ENCODE results near the gene XRCC4.
"Not testable (repeated sequence)": the region's sequence is repeated elsewhere in the genome, so short reads cannot be mapped to it uniquely, and the experiment has no call there.

Gene XRCC4

DNA sequence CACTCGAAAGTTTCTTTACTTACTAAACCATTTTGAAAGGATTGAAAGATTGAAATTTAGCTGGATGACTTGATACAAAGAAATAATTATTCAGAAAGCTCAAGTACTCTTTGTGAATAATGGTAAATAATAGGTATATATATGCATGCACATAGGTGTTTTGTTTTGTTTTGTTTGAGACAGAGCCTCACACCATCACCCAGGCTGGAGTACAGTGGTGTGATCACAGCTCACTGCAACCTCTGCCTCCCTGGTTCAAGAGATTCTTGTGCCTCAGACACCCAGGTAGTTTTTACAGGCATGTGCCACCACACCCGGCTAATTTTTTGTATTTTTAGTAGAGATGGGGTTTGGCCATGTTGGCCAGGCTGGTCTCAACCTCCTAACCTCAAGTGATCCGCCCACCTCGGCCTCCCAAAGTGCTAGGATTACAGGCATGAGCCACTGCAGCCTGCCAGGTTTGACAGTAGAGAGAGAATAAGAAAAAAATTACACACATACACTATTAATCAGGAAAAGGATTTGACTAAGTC, 278.2 kb downstream of the XRCC4 start:
- DNase-seq, result not testable (repeated sequence)

DNA sequence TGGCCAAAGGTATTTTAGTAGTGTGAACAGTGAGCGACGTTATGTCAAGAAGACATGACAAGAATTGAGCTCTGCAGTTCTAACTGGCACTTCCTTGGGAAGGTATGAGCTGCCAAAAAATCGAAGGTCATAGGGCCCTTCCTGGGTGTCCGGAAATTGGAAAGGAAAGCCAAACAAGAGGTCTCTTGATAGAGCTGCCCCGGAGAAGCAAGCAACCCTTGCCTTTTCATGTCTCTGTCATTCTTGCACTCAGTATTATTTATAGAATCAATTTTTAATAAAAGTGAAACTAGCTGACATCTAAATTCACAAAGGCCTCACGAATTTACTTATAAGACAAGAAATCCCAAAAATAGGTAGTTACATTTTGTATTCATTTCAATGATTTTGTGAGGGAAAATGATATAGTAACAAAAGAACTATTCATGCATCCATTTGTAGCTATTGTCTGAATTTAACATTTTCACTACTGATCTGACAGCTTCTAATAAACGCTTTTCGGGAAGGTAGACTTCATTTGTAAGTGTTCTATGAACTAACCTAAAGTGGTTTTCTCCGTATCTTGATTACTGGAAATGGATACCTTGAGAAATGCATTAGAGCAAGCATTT, 280.4 kb downstream of the XRCC4 start:
- no peak for DNase-seq

DNA sequence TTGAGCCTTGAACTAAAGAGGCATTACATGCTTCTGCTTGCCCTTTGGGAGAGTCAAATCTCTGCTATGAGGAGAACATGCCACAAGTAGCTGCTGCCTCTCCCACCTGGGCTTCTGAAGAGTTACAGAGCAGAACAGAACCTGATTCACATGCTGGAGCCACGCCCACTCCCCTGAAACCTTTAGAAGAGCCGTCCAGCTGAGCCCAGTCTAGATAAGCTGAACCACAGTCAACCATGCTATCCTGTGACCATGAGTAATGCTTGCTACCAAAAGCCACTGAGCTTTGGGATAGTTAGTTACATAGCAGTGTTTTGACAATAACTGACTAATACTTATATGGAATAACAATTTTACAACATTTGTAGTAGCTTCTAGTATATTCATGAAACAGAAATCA, 283.2 kb downstream of the XRCC4 start:
- no peak for DNase-seq

DNA sequence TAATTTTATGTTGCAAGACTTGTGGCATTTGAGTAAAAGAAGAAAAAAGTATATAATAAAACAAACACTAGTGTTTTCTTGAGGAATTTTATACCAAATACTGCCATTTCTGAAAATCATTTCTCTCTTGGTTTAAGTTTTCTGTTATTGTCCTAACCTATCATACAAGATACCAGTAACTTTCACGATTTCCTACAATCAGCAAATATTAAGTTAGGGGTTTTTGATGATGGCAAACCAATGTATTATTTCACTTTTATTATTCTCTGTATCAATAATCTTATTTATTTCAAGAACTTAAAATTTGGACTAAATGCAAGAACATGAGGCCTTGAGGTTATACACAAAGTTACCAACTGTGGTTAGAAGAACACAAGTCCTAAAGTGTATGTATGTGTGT, 285.2 kb downstream of the XRCC4 start:
- no peak for DNase-seq

DNA sequence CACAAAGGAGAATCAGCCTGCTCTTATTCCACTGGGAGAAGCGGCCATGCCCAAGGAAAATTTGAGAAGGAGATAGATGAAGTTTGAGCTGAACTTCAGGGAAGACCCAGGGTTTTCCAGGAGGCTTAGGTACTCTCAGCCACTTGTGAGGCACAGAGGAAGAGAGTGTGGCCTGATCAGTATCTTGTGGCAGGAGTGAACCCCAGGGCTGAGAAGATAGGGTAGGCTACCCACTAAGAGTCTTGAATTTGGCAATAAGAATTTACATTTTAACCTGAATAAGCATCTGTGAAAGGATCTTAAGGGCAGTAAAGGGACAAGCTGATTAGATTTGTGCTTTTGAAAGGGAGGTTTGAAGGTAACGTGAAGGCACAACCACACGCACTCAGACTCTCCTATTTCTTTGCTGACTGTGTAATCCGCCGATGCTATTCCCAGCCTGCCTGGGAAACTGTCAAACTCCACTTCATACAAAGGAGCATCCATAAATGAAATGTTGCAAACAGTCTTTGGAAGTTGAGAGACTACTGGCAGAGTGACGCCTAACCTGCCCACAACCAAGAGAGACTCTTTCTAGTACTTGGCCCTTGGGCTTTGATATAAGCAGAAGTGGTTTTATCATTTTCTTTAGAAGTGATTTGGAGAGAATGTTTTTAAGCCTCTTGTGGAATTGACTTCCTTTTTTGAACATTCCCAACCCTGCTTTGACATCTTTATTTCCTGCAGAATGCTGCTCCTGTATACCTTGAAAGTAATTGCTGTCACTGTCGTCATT, 286.0 kb downstream of the XRCC4 start:
- no peak for DNase-seq

DNA sequence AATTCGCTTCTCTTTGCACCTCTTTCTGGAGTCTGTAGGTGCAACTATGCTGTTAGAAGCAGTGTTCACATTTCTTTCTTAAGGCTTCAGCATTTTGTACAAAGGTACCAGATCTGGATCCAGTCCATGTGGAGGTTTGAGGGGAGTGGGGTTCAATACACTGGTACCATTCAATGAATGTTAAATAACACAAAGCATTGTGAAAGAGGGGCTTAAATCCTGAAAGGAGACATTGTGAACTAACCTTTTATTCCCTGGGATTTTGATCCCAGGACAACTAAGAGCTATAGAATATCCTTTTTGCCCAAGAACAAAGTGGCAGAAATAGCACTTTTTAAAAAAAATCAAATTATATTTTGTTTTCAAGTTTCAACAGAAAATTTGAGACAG, 286.5 kb downstream of the XRCC4 start:
- DNase-seq, result no peak

DNA sequence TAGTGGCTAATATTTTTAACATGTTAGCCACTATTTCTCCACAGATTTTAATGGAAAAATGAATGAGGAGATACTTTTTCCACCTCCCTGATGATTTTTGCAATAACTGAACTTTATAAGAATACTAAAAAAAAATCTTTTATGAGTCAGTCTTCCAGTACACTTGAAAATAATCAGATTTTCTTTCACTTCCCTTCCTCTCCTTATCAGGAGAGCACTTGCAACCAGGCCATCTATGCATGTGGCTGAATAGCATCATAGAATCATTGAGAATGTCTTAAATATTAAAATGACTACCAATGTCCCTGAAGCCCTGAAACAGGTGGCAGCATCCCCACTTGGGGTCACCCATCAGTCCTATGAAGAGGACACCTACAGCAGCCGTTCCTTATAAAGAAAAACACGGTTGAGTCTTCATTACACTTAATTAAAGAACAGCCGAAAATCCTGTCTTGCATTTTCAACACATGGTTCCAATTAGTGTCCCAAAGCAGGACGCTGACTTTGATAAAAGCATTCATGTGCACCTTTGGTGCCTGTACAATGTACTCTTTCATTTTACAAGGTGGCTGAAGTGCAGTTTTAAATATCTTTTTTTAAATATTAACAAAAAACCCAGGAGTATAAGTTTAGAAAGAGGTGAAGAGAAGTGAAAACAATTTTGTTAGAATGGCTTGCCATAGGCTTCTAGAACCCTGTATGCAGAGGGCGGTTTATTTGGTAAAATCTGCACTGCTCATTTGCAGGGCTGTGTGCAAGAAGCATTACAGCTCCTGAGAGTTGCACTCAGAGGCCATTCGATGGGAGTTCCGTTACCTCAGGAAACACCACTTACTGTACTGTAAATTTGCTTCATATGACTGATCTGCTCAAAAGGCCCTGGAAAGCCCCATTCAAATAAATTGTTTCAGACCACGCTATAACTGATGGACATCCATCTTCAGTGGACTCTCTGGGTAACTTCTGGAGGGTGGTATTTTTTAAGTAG, 287.3 kb downstream of the XRCC4 start:
- no peak for DNase-seq

DNA sequence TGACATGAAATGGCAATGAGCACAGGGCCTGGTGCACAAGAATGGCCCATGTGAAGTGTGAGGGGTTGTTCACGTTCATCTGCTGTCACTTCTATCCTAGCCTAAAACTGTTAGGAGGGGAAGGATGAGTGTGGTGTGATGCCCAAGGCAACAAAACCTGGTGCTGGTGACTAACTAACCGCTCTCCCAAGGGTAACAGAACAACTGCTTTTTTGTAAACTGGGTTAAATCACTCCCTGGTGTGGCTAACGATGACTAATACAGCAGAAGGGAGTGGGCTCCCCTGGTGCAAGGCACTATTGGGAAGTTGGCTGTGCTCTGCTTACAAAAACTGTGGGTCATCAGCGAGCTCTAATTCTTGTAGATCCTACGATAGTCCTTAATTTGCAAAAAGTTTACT, 291.0 kb downstream of the XRCC4 start:
- DNase-seq, result no peak

DNA sequence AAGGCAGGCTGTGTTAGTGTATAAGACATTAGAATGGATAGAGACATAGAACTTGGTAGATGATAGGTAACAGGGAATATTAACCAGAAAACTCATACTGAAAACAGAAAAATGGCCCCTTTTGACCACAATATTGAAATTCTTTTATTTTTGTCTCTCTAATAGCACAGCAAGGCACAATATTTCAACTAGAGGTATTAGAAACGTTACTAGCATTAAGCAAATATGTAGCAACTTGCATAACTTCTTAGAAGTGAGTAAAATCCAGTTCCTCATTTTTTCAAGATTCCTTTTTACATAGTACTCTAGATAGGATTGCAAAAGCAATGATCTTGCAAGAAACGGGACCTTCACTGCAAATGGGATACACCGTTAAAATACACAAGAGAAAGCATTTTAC, 291.5 kb downstream of the XRCC4 start:
- no peak for DNase-seq

DNA sequence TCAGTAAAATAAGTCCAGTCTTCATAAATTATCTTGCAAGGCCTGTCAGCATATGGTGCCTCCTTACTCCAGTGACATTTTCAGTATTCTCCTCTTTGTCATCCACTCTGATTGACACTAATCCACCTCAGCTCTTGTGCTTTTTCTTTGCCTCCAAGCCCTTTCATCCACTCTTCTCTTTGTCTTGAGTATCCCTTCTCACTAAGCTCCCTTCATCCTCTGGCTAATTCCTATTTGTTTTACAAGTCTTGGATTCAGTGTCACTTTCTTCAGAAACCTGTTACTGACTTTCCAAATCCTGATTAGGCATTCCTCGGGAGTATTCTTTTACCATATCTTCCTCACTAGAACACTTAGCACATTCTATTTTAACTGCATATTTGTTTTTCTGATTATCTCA, 293.6 kb downstream of the XRCC4 start:
- DNase-seq, result no peak

DNA sequence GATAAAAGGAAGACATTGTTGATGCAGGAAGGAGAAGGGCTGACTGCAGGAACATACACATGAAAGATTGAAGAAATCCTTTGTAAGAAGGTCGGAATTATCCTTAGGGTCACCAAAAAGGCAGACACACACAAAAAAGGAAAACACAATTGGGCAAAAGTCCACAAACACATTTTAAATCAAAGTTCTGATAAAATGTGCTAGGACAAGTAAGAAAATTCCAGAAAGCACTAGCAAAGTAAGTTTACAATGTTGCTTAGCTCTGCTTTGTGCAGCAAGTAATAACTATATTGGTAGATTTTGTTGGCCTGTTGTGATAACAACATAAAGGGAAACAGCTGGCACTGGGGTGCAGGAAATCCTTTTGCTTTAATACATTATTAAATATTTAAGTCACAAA, 294.4 kb downstream of the XRCC4 start:
- DNase-seq, result no peak

DNA sequence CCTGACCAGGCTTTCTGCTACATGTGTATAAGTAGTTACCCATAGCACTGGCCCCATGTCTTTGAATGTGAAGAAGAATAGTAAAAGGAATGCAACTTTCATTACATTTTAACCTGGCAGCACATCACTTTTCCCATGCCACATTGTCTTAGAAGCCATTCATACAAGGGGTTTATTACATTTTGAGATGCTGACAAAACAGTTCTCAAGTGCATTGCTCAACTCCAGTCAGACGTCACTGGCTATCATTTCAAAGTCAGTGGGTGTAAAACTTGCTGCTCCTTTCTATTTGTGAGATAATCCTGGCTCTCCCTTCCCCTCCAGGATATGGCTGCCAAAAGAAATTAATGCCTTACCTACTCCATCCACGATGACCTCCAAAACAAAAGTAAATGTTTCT, 297.2 kb downstream of the XRCC4 start:
- DNase-seq, result no peak

DNA sequence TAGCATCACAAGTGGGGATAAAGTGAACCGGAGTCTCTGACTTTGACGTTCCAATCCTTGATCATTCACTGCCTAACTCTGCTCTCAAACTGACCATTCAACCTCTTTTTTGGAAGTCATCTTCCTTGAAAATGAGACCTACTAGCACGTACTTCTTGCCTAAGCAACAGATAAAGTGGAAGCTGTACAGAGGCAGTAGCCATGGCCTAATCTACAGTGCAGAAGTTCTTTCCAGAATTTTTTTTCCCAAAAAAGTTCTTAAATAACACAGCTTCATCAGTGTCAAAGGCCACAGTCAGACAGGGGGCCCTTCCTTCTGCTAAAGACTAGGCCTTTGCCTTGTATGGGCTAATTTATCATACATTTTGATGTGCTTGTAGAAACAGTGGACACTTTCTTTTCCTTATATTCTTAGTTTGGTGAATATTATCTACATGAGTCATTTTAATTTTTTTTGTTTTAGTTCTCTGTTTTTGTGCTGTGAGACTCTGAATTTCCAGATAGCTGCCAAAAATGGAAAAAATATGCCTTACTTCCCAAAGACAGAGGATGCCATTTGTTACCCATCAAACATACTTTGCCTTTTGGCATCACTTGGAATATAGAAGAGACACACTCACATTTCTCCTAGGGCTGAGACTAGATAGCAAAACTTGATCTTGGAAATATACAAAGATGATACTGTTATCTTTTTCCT, 297.9 kb downstream of the XRCC4 start:
- DNase-seq, result no peak

DNA sequence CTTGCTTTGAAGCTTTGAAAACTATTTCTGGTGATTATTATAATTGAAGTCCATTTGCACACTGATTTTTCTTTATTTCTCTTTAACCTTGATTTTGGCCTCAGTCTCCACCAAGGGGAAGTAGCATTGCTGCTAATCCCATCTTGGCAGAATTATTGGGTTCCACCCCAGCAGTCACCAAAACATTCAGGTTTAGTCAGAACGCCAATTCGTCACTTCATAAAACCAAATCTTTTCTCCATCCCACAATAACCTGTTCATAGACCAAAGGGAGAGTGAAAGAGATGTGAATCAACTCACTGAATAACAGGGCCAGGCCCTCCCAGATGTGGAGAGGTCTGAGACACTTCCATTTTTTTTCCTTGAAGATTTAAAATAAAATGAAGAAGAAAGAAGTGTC, 299.1 kb downstream of the XRCC4 start:
- DNase-seq, result no peak

DNA sequence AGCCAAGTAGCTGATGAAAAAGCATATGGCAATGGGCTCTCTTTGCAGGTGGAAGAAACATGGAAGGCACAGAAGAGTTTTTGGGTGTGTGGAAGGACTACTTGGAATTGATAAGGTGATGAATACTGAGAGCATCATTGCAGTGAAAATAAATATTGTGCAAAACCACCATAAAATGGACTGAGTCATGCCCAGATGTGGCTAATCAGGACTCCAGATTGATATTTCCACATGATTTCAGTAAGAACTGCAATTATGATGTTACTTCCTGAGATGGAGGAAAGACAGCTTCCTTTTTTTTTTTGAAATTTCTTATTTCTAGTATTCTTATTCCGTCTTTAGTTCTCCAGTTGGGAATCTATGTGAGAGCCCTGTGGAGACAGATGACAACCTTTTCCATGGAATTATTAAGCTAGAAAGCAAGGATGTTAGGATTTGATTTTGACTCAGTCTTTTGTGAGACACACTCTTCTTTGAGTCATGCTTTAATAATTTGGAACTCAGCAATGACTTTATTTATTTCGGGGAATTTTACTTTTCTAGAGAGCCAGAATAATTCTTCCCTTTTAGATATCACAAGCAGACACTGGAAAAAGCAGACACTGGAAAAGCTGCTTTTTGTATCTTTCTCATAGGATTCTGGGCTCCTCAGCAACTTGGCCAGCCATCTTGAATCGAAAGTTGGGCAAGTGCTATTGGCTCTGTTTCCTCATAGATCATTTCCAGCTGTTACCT, 300.0 kb downstream of the XRCC4 start:
- no peak for DNase-seq

DNA sequence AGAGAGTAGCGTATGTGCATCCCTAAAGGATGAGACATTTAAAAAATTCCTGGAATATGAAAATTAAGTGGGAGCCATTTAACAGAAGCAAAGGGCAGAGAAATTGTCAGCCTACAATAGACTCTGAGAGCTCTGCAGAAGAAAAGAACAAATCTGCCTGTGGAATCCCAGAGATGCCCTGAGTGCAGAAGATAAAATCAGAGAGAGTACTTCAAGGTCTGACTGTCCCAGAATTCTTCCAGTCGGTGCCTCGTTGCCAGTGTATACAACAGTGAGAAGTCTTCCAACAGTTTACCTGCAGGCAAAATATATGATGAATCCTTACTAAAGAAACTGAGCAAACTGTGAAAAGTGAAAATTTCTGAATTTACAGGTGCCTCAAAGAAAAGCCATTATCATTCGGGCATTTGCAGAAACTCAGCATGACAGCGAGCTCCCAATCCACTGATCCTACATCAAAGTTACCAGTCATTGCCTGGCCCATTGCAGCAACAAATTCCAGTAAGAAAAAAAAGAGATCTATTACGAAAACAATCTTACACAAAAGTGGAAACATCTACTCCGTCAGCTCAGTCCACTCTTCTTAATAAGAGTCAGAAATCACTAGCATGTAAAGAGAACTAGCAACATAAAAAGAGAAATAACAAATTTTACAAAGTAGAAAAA, 301.4 kb downstream of the XRCC4 start:
- no peak for DNase-seq

DNA sequence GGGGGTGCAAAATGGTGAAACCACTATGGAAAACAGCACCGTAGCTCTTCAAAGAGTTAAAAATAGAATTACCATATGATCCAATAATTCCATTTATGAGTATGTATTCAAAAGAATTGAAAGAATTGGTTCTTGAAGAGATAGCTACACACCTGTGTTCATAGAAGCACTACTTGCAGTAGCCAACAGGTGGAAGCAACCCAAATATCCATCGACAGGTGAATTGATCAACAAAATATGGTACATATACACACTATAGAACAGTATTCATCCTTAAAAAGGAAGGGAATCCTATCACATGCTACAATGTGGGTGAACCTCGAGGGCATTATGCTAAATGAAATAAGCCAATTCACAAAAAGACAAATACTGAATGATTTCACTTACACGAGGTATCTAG, 308.5 kb downstream of the XRCC4 start:
- no peak for DNase-seq

DNA sequence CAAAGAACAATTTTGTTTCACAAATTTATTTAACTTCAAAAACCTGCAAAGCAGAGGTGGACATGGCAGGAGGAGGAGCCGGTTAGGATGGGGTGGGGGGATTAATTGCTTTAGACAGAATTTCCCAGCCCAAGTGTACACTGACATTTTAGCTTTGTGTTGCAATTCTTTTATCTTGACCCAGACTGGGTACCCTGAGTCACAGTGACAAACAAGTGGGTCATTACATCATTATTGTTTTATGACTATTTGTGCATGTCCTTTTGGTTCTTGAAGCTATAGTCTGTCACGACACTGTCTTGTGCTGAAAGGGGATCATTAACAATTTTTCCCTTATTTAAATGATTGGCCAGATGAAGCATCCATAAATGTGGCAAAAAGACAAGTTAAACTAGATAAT, 309.7 kb downstream of the XRCC4 start:
- no peak for DNase-seq

DNA sequence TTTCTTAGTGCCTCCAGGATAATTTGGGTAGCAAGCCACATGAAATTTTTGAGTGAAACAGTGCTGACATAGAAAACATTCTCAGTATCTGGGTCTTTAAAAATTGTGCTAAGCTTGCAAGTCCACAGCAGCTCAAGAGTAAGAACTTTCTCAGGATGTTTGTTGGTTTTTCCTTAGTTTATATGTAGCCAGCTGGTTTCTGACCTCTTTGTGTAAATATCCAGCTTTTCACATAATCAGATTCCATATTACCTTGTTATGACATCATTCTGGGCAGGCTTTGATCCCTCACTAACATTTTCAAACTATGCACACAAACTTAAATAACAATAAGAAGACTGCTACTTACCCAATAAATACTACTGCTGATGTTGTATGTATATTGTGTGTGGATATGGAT, 311.3 kb downstream of the XRCC4 start:
- DNase-seq, result no peak

DNA sequence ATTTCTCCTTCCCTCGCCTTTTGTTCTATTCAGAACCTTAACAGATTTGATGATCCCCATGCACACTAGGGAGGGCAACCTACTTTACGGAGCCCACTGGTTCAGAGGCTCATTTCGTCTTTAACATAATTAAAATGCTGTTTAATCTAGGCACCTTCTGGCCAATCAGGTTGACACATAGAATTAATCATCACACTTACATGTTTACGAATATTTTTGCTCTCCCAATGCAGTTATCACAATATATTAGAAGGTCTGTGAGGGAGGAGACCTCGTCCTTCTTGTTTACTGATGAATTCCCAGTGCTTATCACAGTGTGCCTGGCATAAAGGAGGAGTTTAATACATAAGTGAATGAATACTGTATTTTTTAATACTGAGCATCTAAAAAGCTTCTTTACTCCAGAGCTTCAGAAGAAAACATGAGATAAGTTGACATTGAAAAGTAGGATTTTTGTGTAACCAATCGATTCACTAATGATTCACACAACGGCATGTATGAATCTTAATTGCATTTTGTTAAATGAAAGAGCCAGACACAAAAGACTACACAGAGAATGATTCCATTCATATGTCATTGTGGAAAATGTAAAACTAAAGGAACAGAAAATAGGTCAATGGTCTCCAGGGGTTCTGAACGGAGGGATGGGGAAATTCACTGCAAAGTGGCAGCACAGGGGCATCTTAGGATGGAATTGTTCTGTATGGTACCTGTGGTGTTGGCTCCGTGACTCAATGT, 315.6 kb downstream of the XRCC4 start:
- no peak for DNase-seq

DNA sequence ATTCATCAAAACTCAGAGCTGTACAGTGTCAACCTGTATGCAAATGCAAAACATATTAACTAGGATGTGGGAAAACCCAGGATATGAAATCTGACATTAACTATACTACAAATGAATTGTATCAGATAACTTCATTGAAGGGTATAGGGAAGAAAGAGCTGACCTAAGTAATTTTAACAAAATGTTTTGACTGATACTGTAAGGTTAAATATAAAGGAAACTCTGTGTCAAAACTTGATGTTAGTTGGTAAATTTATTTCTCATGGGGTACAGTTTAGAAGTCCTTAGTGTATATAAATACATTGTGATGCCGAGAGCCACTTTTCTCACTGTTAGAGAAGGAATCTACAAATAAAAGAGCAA, 316.1 kb downstream of the XRCC4 start:
- DNase-seq, result no peak
